GM19397 (cell line): ENCODE data around the gene IGF2R.
"Not testable (repeated sequence)": the region's sequence is repeated elsewhere in the genome, so short reads cannot be mapped to it uniquely, and the experiment has no call there.

ENCODE experiments used
- ATAC-seq: cut with Tn5 transposase; IDR thresholded peaks from one replicate; pipeline ENCODE4 v1.9.1; 2021; ENCODE audit warnings: mild to moderate bottlenecking, moderate library complexity; ENCODE audit not compliant: unreplicated experiment

The IGF2R gene

DNA sequence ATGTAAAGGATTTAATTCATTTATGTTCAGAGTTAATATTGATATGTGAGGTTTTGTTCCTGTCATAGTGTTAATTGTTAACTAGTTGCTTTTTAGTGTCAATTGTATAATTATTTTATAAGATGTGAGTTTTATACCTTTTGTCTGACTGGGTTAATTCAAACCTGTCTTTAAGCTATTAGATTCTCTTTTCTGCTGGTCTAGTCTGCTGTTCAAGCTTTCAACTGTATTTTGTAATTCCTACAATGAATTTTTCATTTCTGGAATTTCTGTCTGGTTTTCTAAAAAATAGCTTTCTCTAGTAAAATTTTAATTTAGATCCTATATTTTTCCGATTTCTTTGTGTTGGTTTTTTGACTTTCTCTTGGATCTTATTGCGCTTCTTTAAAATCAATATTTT is 26.5 kb downstream of the IGF2R start:
- ATAC-seq, result no peak

DNA sequence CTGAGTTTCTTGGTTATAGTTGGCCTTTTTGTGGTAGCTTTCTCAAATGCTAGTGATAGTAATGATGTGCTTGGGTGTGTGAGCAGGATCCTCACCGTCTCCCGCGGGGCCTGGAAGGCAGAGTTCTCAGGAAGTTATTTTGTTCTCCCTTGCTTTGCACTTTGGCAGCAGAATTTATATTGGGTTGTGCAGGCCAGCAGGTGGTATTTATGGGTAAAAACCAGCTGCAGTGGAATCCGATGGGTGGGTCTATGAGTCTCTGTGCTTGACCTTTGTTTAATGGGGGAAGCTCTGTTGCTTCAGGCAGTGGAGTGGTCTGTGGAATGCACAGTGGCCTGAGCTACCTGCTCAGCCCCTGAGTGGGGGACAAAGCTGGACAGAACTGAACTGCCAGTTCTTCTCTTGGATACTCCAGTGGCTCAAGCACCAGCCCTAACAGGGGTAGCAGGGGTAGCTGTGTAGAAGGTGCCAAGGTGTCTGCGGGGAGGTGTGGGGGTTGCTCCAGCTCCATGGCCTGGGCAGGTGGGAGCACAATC is 27.3 kb downstream of the IGF2R start:
- no peak for ATAC-seq

GRCh38 chr6:159996626-159997497 is 28.0 kb downstream of the IGF2R start:
- ATAC-seq, result no peak

- ATAC-seq, result no peak
Observed at GRCh38 chr6:159997498-159998101, 28.7 kb downstream of the IGF2R start.

DNA sequence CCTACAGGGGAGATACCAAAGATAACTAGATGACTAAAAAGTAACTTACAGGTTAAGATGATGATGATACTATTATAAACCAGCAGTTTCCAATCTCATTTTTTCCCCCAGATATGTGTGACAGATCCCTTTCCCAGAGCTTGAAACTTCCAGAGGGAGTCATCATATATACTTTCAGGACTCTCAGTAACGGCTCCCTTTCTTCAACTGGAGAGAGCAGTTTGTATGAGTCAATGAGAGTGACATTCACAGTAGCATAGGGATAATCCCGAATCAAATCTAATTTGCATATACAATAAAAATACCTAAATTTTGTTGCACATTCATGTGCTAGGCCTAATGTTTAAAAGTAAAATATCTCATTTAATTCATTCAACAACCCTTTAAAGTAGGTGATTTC is 29.7 kb downstream of the IGF2R start:
- ATAC-seq, result no peak

DNA sequence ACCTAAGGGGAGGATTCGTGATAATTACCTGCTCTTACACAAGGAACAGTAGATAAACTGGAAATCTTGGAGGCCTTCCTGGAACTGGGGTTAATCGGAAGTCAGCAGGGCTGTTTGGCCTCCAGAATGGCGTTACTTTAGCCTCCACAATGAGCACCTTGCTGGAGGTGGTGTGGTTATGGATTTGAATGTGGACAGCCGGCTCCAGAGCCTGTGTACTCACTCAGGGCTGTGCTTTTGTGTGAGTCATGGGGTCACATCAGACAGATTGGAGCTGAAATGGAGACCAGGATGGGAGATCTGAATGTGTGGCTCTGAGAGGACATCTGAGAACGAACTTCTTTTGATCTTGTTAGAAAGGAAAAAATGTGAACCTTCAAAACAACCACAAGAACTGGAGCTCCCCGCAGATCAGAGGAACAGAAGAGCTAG is 30.4 kb downstream of the IGF2R start:
- no peak for ATAC-seq

- no peak for ATAC-seq
Observed at GRCh38 chr6:160000280-160000704, 31.4 kb downstream of the IGF2R start.

- ATAC-seq, result not testable (repeated sequence)
Observed at GRCh38 chr6:160000893-160001427, 32.1 kb downstream of the IGF2R start.

- ATAC-seq, result no peak
Observed at GRCh38 chr6:160002882-160003281, 34.0 kb downstream of the IGF2R start.

DNA sequence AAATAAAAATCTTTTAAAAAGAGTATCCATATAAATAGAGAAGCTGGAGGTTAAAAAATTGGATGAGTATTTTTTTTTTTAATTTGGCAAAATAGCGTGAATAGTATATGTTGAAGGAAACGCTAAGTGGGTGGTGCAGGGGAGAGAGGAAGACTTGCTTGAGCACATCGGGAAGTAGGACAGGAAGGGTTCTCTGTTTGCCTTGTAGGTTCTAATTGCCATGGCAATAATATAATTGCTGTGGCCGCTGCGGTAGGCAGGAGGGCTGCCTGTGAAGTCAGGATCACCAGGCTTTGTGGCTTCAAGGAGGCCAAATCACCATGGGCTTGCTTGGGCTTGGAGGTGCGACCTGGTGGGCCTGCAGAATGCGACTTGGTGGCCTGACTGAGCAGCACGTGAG is 35.1 kb downstream of the IGF2R start:
- ATAC-seq, result no peak

DNA sequence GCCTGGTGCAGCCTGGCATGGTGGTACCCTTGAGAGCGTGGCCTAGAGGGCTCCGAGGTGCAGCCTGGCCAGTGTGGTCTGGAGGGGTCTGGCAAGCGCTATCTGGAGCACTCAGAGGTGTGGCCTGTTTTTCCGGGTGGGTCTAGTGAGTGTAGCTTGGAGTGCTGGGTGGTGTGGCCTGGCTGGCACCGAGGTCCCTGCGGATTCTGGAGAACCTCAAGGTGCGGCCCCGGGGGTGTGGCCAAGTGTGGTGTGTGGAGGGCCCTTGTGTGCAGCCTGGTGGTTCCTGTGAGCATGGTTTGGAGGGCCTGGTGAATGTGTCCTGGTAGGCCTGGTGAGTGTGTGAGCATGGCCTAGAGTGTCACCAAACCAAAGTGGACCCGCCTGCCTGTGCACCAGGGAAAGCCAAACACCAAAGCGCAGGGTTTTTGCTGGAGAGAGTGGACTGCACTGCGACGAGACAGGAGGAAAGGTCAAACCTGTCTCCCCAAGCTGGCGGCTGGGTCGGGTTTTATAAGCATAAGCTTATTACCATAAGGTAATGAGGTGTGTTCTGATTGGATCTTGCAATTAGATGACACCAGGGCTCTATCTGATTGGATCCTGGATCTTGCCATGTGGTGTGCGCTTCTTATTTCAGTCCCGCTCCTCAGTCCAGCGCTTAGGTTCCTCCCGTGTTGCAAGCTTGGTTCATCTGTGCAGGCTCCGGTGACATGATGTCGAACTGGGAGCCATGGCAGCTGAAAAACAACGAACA is 35.7 kb downstream of the IGF2R start:
- ATAC-seq, result no peak

- ATAC-seq, result no peak
Observed at GRCh38 chr6:160005211-160005610, 36.3 kb downstream of the IGF2R start.

DNA sequence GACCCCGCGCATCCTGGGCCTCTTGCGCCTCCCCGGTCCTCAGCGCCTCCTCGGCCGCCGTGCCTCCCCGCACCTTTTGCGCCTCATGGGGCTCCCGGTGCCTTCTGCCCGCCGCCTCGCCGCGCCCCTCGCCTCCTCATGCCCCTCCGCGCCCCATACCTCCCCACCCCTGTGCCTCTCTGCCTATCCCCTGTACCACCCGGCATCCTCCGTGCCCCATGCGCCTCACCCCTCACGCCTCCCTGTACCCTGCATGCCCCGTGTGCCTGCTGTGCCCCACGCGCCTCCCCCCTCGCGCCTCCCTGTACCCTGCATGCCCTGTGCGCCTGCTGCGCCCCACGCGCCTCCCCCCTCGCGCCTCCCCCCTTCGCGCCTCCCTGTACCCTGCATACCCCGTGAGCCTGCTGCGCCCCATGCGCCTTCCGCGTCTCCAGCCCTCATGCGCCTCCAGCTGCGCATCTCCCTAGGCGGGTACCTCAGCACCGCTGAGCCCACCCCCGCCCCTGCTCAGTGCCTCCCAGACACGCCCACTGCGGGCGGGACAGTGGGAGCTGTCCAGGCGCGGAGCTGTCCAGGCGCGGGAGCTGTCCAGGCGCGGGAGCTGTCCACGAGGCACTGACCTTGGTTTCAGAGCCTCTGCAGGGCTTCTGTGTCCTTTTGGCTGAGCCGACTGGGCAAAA is 37.1 kb downstream of the IGF2R start:
- ATAC-seq, result no peak

DNA sequence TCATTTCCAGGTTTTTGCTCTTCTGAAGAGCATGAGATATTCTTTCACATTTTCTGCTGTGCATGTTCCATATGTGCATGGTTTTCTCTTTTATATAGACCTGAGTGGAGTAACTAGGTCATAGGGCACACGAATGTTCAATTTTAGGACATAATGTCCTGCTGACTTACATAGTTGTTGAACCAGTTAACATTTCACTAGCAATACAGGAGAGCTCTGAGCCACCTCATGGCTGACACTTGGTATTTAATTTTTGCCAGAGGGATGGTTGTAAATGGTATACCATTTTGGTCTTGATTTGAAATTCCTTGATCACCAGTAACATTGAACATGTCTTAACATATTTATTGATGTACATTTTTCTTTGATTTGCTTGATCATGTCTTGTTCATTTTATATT is 38.3 kb downstream of the IGF2R start:
- no peak for ATAC-seq

GRCh38 chr6:160007611-160008010 is 38.7 kb downstream of the IGF2R start:
- no peak for ATAC-seq

DNA sequence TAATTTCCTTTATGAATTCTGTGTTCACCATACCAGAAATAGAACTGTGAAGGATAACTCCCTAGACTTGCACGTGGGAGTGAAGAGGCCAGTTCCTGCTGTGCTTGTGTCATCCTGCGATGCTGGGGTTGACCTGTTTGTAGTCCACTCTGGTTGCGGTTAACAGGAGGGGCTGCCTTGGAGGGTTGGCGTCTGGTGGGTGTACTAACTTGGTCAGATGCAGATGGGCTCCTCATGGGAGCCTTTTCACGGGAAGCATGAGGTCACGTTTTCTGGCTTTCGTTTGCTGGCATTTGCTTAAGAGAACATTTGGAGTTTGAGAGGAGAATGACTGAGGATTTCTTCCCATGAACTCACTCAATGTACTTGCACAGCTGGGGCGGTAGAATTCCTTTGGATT is 41.2 kb downstream of the IGF2R start:
- ATAC-seq, result no peak

GRCh38 chr6:160013987-160014868 is 45.3 kb downstream of the IGF2R start:
- ATAC-seq, result no peak

DNA sequence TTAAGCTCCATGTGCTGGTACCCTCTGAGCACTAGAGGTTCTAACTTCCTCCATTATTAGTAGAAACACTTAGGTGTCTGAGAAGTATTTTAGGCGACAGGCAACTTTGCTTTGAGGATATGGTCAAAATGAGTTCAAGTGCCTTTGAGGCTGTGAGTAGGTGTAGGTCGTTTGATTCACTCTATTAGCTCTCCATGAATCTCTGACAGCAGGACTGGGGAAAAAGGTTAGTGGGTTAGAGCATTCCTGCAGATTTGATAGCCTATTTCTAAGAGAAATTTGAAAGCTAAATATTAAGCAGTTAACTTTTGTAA is 45.9 kb downstream of the IGF2R start:
- ATAC-seq, result no peak

- ATAC-seq, result no peak
Observed at GRCh38 chr6:160015778-160016684, 47.1 kb downstream of the IGF2R start.
